ENCODE data around the gene ANKLE2.

- TF ChIP-seq ELF4 (IDR thresholded peaks at IDR 0.05): no peak
- TF ChIP-seq HDGF (IDR thresholded peaks at IDR 0.05; ENCODE audit: borderline replicate concordance): no peak
- no peak for TF ChIP-seq BHLHE40 (IDR thresholded peaks at IDR 0.05; ENCODE audit: borderline replicate concordance)
- no peak for TF ChIP-seq TARDBP (IDR thresholded peaks at IDR 0.05)
- no peak for TF ChIP-seq FOXK2 (IDR thresholded peaks at IDR 0.05)
- no peak for TF ChIP-seq SUZ12 (IDR thresholded peaks at IDR 0.05)
These were observed 30.1 kb downstream of the ANKLE2 start for GRCh38 chr12:132731574-132731973.
